ENCODE data around the gene C11orf54.

DNA sequence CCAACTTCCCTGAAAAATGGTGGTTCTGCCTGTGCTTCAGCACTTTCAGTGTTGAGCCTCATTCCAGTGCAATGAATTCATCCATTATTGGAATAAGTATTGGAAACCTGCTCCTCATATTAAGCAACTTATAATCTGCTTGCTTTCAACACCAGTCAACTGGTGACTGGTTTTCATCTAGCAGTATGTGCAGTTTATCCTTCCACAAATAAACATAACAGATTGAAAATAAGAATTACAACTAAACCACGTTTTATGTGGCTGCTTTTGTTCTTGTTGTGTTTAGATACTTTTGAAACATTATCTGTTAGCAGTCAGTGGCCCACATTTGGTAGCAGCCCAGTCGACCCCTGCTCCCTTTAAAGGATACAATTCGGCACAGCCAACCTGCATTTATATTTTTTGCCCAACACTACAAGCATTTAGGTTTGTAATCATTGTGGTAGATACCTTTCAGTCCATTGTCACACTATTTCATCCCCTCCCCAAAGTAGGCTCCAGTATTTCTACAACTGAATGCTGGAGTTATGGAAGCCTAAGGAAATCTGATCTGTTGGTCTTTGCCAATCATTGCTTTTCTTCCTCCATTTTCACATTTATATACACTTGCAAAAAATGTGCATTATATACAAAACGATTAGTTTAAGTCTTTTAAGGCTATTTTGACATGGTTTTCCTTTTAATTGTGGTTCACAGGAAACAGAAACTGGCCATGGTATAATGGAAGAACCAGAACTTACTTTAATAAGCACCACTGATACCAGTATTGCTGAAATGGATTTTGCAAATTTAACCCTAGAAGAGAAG lies 13.3 kb upstream of the C11orf54 start:
- TF ChIP-seq CTCF (IDR thresholded peaks at IDR 0.05) = no peak
- TF ChIP-seq POLR2A (IDR thresholded peaks at IDR 0.05) = no peak

Measured in esophagus squamous epithelium (tissue), 4 donors.